ENCODE data around the gene LCN10.

LCN10 gene

GRCh38 chr9:136728548-136729123 lies 14.1 kb downstream of the LCN10 start:
- in situ Hi-C loops (cut with MboI; ENCODE audit: low sequenced_read_pairs, unreplicated experiment): no loop called here
- no peak for TF ChIP-seq CTCF (IDR thresholded peaks at IDR 0.05; ENCODE audit: borderline replicate concordance, control extremely low read depth, extremely low read depth, insufficient read depth, missing control alignments)
- no peak for DNase-seq (ENCODE audit: low spot score)

DNA sequence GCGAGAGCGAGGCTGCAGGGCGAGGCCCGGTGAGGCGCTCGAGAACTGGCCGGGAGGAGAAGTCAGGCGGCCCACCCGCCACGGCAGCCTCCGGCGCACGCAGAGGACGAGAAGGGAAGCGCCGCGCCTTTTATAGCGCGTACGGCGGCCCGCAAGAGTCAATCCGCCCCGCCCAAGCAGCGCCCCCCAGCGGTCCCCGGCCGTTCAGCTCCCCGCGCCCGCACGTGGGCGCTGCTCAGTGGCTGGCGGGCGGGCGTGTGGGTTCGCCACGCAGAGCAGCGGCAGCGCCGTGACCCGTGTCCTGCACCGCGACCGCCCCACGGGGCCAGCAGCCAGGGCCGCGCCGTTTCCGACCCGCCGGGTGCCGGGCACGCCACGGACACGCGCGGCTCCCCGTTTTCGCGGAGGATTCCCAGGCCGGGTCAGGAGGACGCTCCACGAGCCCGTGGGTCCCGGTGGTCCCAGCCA lies 14.6 kb downstream of the LCN10 start:
- in situ Hi-C loops (cut with MboI; ENCODE audit: low sequenced_read_pairs, unreplicated experiment): no loop called here
- DNase-seq (ENCODE audit: low spot score): peak; percentile 97
- TF ChIP-seq CTCF (IDR thresholded peaks at IDR 0.05; ENCODE audit: borderline replicate concordance, control extremely low read depth, extremely low read depth, insufficient read depth, missing control alignments): peak; percentile 98

DNA sequence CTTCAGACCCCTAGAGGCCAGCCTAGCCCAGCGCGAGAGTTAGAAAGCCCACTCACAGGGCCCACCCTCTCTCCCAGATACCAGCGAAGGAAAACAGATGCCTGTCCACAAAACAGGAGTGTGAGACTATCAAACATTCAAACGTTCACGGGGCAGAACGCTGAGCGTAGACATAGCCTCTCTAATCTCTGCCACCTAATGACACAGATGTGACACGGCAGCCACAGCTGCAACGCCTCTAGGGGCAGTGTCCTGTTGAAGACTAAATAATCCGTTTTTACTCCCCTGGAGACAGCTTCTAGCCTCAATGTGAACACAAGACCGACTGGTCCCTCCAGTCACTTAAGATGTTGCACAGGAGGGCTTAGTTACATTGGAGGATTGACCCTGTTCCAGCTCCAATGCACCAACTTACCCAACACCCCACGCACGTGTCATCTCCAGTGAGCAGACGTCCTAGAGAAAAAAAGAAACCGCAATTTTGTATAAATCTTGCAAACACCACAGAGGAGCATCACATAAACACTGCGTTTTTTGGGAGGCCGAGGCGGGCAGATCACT lies 16.0 kb downstream of the LCN10 start:
- TF ChIP-seq CTCF (IDR thresholded peaks at IDR 0.05; ENCODE audit: borderline replicate concordance, control extremely low read depth, extremely low read depth, insufficient read depth, missing control alignments): peak; percentile 75
- peak; percentile 81 for DNase-seq (ENCODE audit: low spot score)

GRCh38 chr9:136726118-136726517 lies 16.6 kb downstream of the LCN10 start:
- no peak for TF ChIP-seq CTCF (IDR thresholded peaks at IDR 0.05; ENCODE audit: borderline replicate concordance, control extremely low read depth, extremely low read depth, insufficient read depth, missing control alignments)

More for the DNA sequence above, 16.0 kb downstream of the LCN10 start:
- in situ Hi-C loops (cut with MboI; ENCODE audit: low sequenced_read_pairs, unreplicated experiment): no loop called here

DNA sequence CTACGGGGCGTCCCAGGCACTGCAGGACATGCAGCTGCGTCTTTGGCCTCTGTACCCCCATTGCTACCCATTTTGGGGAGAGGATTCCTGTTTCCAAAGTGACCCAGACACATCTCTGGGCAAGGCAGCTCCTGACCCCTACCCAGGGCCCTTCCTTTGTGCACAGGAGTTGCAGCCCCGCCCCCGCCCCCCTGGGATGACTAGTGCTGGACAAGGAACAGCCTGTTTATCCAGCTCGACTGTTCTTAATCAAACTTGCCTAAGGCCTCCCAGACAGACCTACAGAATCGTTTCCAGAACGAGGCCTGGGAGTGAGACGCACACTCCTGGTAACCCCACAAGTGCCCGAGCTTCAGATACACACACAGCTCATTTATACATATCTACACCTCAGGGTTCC lies 17.1 kb downstream of the LCN10 start:
- no peak for DNase-seq (ENCODE audit: low spot score)
- TF ChIP-seq CTCF (IDR thresholded peaks at IDR 0.05; ENCODE audit: borderline replicate concordance, control extremely low read depth, extremely low read depth, insufficient read depth, missing control alignments): no peak
- in situ Hi-C loops (cut with MboI; ENCODE audit: low sequenced_read_pairs, unreplicated experiment): no loop called here

More at GRCh38 chr9:136726118-136726517, 16.6 kb downstream of the LCN10 start:
- DNase-seq (ENCODE audit: low spot score): no peak
- in situ Hi-C loops (cut with MboI; ENCODE audit: low sequenced_read_pairs, unreplicated experiment): no loop called here

DNA sequence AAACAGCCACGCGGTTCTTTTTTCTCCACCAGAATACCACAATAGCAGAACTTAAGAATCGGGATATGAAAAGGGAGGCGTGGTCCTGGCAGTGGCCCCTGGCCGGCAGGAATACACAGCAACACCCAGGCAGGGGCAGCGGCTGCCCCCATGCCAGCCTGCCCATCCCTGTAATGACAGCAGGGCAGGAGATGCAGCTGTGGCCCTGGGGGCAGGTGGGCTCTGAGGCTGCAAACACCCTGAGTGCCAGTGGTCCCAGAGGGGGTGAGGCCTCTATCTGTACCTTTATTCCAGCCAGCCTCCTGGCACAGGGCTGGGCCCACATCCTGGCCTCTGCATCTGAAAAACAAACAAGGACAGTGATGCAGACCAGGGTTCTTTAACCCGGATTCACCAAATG lies 18.0 kb downstream of the LCN10 start:
- no peak for DNase-seq (ENCODE audit: low spot score)
- in situ Hi-C loops (cut with MboI; ENCODE audit: low sequenced_read_pairs, unreplicated experiment): no loop called here
- no peak for TF ChIP-seq CTCF (IDR thresholded peaks at IDR 0.05; ENCODE audit: borderline replicate concordance, control extremely low read depth, extremely low read depth, insufficient read depth, missing control alignments)

Data from GM13976 (cell line).